Stomach smooth muscle (tissue), 2 donors: ENCODE data around the gene NIPA2.

Experiments used
- H3K27ac ChIP-seq: one replicate; pipeline ENCODE4 v1.7.0; 2013; ENCODE audit warnings: mild to moderate bottlenecking, low read length, inconsistent platforms
- H3K27me3 ChIP-seq, 2 donors: one replicate each; pipeline ENCODE4 v1.7.0; 2013; ENCODE audit warnings: low read length in 2 of 2; ENCODE audit not compliant: insufficient read depth in 2 of 2, control insufficient read depth in 1 of 2
- H3K36me3 ChIP-seq, 2 donors: one replicate each; pipeline ENCODE4 v1.7.0; 2013; ENCODE audit warnings: low read length in 2 of 2; ENCODE audit not compliant: control insufficient read depth in 2 of 2, insufficient read depth in 2 of 2
- H3K4me1 ChIP-seq: one replicate; pipeline ENCODE4 v1.7.0; 2013; ENCODE audit warnings: low read length; ENCODE audit not compliant: control insufficient read depth, insufficient read depth
- H3K4me3 ChIP-seq, 2 donors: one replicate each; pipeline ENCODE4 v1.7.0; 2013; ENCODE audit warnings: low read length in 2 of 2
- H3K9ac ChIP-seq, 2 donors: one replicate each; pipeline ENCODE4 v1.7.0; 2013; ENCODE audit warnings: low read length in 2 of 2, mild to moderate bottlenecking in 1 of 2
- H3K9me3 ChIP-seq, 2 donors: one replicate each; pipeline ENCODE4 v1.7.0; 2013; ENCODE audit warnings: low read length in 2 of 2; ENCODE audit not compliant: control insufficient read depth in 2 of 2
- donor health status: healthy.
- donor health status: Pancreatic carcinoma.

Gene NIPA2

GRCh38 chr15:22887157-22887951 is 48.9 kb downstream of the NIPA2 start:
- H3K9ac ChIP-seq: no peak overlapping the region
- H3K4me1 ChIP-seq: no peaks in the 10 kb centered on the region
- no peak overlapping the region for H3K27ac ChIP-seq
- H3K4me3 ChIP-seq: no peak overlapping the region
- H3K36me3 ChIP-seq: peaks cover 16 to 22% of the 10 kb centered on the region in 2 donors
- H3K9me3 ChIP-seq: no peaks in the 10 kb centered on the region
- no peaks in the 10 kb centered on the region for H3K27me3 ChIP-seq

GRCh38 chr15:22888120-22888859 is 49.8 kb downstream of the NIPA2 start:
- Histone ChIP-seq H3K27ac (no peak overlapping the region), H3K4me1 (no peaks in the 10 kb centered on the region), H3K9me3 (no peaks in the 10 kb centered on the region), H3K4me3 (no peak overlapping the region), H3K9ac (no peak overlapping the region), H3K36me3 (peaks cover 17 to 21% of the 10 kb centered on the region in 2 donors), H3K27me3 (no peaks in the 10 kb centered on the region)

GRCh38 chr15:22889146-22889818 is 50.8 kb downstream of the NIPA2 start:
- Histone ChIP-seq H3K4me3 (no peak overlapping the region), H3K4me1 (no peaks in the 10 kb centered on the region), H3K9me3 (no peaks in the 10 kb centered on the region), H3K9ac (no peak overlapping the region), H3K36me3 (peaks cover 21 to 27% of the 10 kb centered on the region in 2 donors), H3K27ac (no peak overlapping the region), H3K27me3 (no peaks in the 10 kb centered on the region)

GRCh38 chr15:22890296-22890695 is 51.8 kb downstream of the NIPA2 start:
- Histone ChIP-seq H3K4me1 (no peaks in the 10 kb centered on the region), H3K9me3 (no peaks in the 10 kb centered on the region), H3K27me3 (no peaks in the 10 kb centered on the region), H3K4me3 (no peak overlapping the region), H3K9ac (no peak overlapping the region), H3K27ac (no peak overlapping the region), H3K36me3 (peaks cover 21 to 27% of the 10 kb centered on the region in 2 donors)

GRCh38 chr15:22891426-22892210 is 53.2 kb downstream of the NIPA2 start:
- Histone ChIP-seq H3K9me3 (no peaks in the 10 kb centered on the region), H3K4me1 (no peaks in the 10 kb centered on the region), H3K36me3 (peaks cover 21 to 33% of the 10 kb centered on the region in 2 donors), H3K4me3 (no peak overlapping the region), H3K27ac (no peak overlapping the region), H3K9ac (no peak overlapping the region), H3K27me3 (no peaks in the 10 kb centered on the region)

- Histone ChIP-seq H3K27ac (no peak overlapping the region), H3K9me3 (no peaks in the 10 kb centered on the region), H3K4me3 (no peak overlapping the region), H3K27me3 (no peaks in the 10 kb centered on the region), H3K4me1 (no peaks in the 10 kb centered on the region), H3K36me3 (peaks cover 21 to 34% of the 10 kb centered on the region in 2 donors), H3K9ac (no peak overlapping the region)
These were observed 53.9 kb downstream of the NIPA2 start for GRCh38 chr15:22892333-22892732.

- Histone ChIP-seq H3K27ac (no peak overlapping the region), H3K4me1 (no peaks in the 10 kb centered on the region), H3K27me3 (no peaks in the 10 kb centered on the region), H3K9ac (no peak overlapping the region), H3K4me3 (no peak overlapping the region), H3K9me3 (no peaks in the 10 kb centered on the region), H3K36me3 (peaks cover 25 to 33% of the 10 kb centered on the region in 2 donors)
These were observed 54.6 kb downstream of the NIPA2 start for GRCh38 chr15:22893081-22893480.

GRCh38 chr15:22893881-22894280 is 55.4 kb downstream of the NIPA2 start:
- H3K4me3 ChIP-seq: no peak overlapping the region
- no peaks in the 10 kb centered on the region for H3K27me3 ChIP-seq
- no peaks in the 10 kb centered on the region for H3K9me3 ChIP-seq
- no peak overlapping the region for H3K9ac ChIP-seq
- H3K36me3 ChIP-seq: peaks cover 25 to 33% of the 10 kb centered on the region in 2 donors
- H3K4me1 ChIP-seq: no peaks in the 10 kb centered on the region
- H3K27ac ChIP-seq: no peak overlapping the region

- H3K36me3 ChIP-seq: peaks cover 30 to 41% of the 10 kb centered on the region in 2 donors
- H3K27ac ChIP-seq: no peak overlapping the region
- no peak overlapping the region for H3K9ac ChIP-seq
- no peaks in the 10 kb centered on the region for H3K27me3 ChIP-seq
- H3K9me3 ChIP-seq: no peaks in the 10 kb centered on the region
- no peak overlapping the region for H3K4me3 ChIP-seq
- no peaks in the 10 kb centered on the region for H3K4me1 ChIP-seq
These were observed 57.2 kb downstream of the NIPA2 start for GRCh38 chr15:22895465-22896190.

- Histone ChIP-seq H3K4me1 (no peaks in the 10 kb centered on the region), H3K27me3 (no peaks in the 10 kb centered on the region), H3K9ac (no peak overlapping the region), H3K27ac (no peak overlapping the region), H3K4me3 (no peak overlapping the region), H3K36me3 (peaks cover 31 to 40% of the 10 kb centered on the region in 2 donors), H3K9me3 (no peaks in the 10 kb centered on the region)
These were observed 63.6 kb downstream of the NIPA2 start for GRCh38 chr15:22902046-22902445.
